GM23338 (cell line): Measurements from ENCODE around the gene NQO2. TPM values are rescaled to one million over a fixed set of nuclear protein-coding genes. Genes with fewer than 3 reads are reported as not detected.

ENCODE experiments used
- ATAC-seq: fragments of 200-7000 bp; cut with Tn5 transposase; 3 replicates; pipeline ENCODE4 v1.9.1; 2020
- DNase-seq: peaks from one replicate; pipeline ENCODE4 v3.0.0-alpha.2; 2015; ENCODE audit warnings: low spot score
- H2AFZ ChIP-seq: fragments of 200-600 bp; sonication (generic); 2 replicates; pipeline ENCODE4 v1.8.0; 2016; ENCODE audit warnings: antibody characterized with exemption, mild to moderate bottlenecking, moderate library complexity
- H3F3A ChIP-seq: fragments of 200-600 bp; sonication (generic); replicated peaks from 2 replicates; pipeline ENCODE4 v1.8.0; 2017; ENCODE audit warnings: antibody characterized with exemption, mixed run types, low read depth
- H3K27ac ChIP-seq: fragments of 200-600 bp; sonication (generic); 2 replicates; pipeline ENCODE4 v1.6.1; 2016; ENCODE audit warnings: low read depth
- H3K27me3 ChIP-seq: fragments of 200-600 bp; sonication (generic); 2 replicates; pipeline ENCODE4 v1.8.0; 2016; ENCODE audit warnings: mild to moderate bottlenecking, mixed run types, moderate library complexity; ENCODE audit not compliant: insufficient read depth
- H3K36me3 ChIP-seq: fragments of 200-600 bp; sonication (generic); 2 replicates; pipeline ENCODE4 v1.8.0; 2016; ENCODE audit warnings: mild to moderate bottlenecking; ENCODE audit not compliant: insufficient read depth
- H3K4me1 ChIP-seq: fragments of 200-600 bp; sonication (generic); 2 replicates; pipeline ENCODE4 v1.8.0; 2016; ENCODE audit warnings: mild to moderate bottlenecking, moderate library complexity; ENCODE audit not compliant: insufficient read depth
- H3K4me2 ChIP-seq: fragments of 200-600 bp; sonication (generic); 2 replicates; pipeline ENCODE4 v1.7.1; 2017; ENCODE audit warnings: mixed run types
- H3K4me3 ChIP-seq: fragments of 200-600 bp; sonication (generic); 2 replicates; pipeline ENCODE4 v1.6.1; 2016; ENCODE audit warnings: mixed run types
- H3K79me2 ChIP-seq: fragments of 200-600 bp; sonication (generic); replicated peaks from 2 replicates; pipeline ENCODE4 v1.8.0; 2017; ENCODE audit warnings: mild to moderate bottlenecking; ENCODE audit not compliant: insufficient read depth
- H3K9me2 ChIP-seq: fragments of 200-600 bp; sonication (generic); 2 replicates; pipeline ENCODE4 v1.8.0; 2017; ENCODE audit not compliant: insufficient read depth
- H4K20me1 ChIP-seq: fragments of 200-600 bp; sonication (generic); replicated peaks from 2 replicates; pipeline ENCODE4 v1.8.0; 2017; ENCODE audit warnings: mild to moderate bottlenecking; ENCODE audit not compliant: insufficient read depth
- H3K27ac Mint-ChIP-seq: 2 replicates; pipeline ENCODE4 v1.8.0; 2020; ENCODE audit warnings: inconsistent platforms, mild to moderate bottlenecking, moderate library complexity, mixed read lengths
- H3K27me3 Mint-ChIP-seq: 3 replicates; pipeline ENCODE4 v1.8.0; 2022; ENCODE audit warnings: low read depth, mild to moderate bottlenecking, moderate library complexity, mixed read lengths, inconsistent platforms; ENCODE audit not compliant: insufficient read depth, poor library complexity
- H3K36me3 Mint-ChIP-seq: 3 replicates; pipeline ENCODE4 v1.8.0; 2021; ENCODE audit warnings: low read depth, mild to moderate bottlenecking, inconsistent platforms, moderate library complexity, mixed read lengths
- H3K4me1 Mint-ChIP-seq: 3 replicates; pipeline ENCODE4 v1.8.0; 2020; ENCODE audit warnings: mild to moderate bottlenecking, inconsistent platforms, mixed read lengths
- H3K4me3 Mint-ChIP-seq: 3 replicates; pipeline ENCODE4 v1.8.0; 2021; ENCODE audit warnings: moderate library complexity, mild to moderate bottlenecking, inconsistent platforms, mixed read lengths
- H3K9me3 Mint-ChIP-seq: 3 replicates; pipeline ENCODE4 v1.8.0; 2020; ENCODE audit warnings: moderate library complexity, mild to moderate bottlenecking, inconsistent platforms, mixed read lengths
- CREB1 ChIP-seq: fragments of 250-450 bp; sonication (Bioruptor Pico); IDR thresholded peaks from 2 replicates; pipeline ENCODE4 v1.5.0; 2020; ENCODE audit warnings: low read depth, mild to moderate bottlenecking, moderate library complexity
- EZH2 ChIP-seq: fragments of 200-600 bp; sonication (generic); IDR thresholded peaks from one replicate; pipeline ENCODE4 v1.8.0; 2017; ENCODE audit warnings: antibody characterized with exemption, mild to moderate bottlenecking, low read depth; ENCODE audit not compliant: unreplicated experiment
- EZH2phosphoT487 ChIP-seq: fragments of 200-600 bp; sonication (generic); IDR thresholded peaks from one replicate; pipeline ENCODE4 v1.8.1; 2018; ENCODE audit warnings: antibody characterized with exemption; ENCODE audit not compliant: unreplicated experiment
- JUNB ChIP-seq: IDR thresholded peaks from one replicate; pipeline ENCODE4 v1.6.1; 2016; ENCODE audit warnings: antibody characterized with exemption; ENCODE audit not compliant: unreplicated experiment
- NANOG ChIP-seq: IDR thresholded peaks from 2 replicates; pipeline ENCODE4 v1.6.1; 2016; ENCODE audit warnings: antibody characterized with exemption, borderline replicate concordance
- POLR2AphosphoS5 ChIP-seq: IDR thresholded peaks from 2 replicates; pipeline ENCODE4 v1.6.1; 2016; ENCODE audit warnings: antibody characterized with exemption, low read depth
- REST ChIP-seq: IDR thresholded peaks from one replicate; pipeline ENCODE4 v1.6.1; 2018; ENCODE audit warnings: antibody characterized with exemption; ENCODE audit not compliant: unreplicated experiment
- STAT1 ChIP-seq: IDR thresholded peaks from one replicate; pipeline ENCODE4 v1.6.1; 2016; ENCODE audit warnings: antibody characterized with exemption; ENCODE audit not compliant: unreplicated experiment
- ZNF114 ChIP-seq: fragments of 250-450 bp; sonication (Bioruptor Pico); IDR thresholded peaks from 2 replicates; pipeline ENCODE4 v1.5.0; 2020; ENCODE audit warnings: mild to moderate bottlenecking, moderate library complexity
- ZNF331 ChIP-seq: fragments of 250-450 bp; sonication (Bioruptor Pico); IDR thresholded peaks from 2 replicates; pipeline ENCODE4 v1.5.0; 2020; ENCODE audit warnings: low read depth, mild to moderate bottlenecking, moderate library complexity
- ZNF462 ChIP-seq: fragments of 250-450 bp; sonication (Bioruptor Pico); IDR thresholded peaks from 2 replicates; pipeline ENCODE4 v1.5.0; 2020; ENCODE audit warnings: mild to moderate bottlenecking, moderate library complexity
- polyA plus RNA-seq: library from polyadenylated mRNA; unstranded; fragments of >200 nt; fragmentation: Nextera tagmentation; extraction: Ambion mirVana; gene quantifications from 2 replicates; pipeline ENCODE4 v1.2.1, GENCODE V29; 2016
- total RNA-seq: library from RNA; depleted of rRNA; stranded (reverse); fragments of >200 nt; shearing (Covaris generic); gene quantifications from 2 replicates; pipeline ENCODE4 v1.2.3, GENCODE V29; 2014
- TF ChIP-seq, protein P1 (sequence below), 2 experiments: fragments of 200-600 bp in 1 of 2; sonication (generic) in 1 of 2; conservative IDR thresholded peaks; 2 replicates each; pipeline versions ENCODE4 v1.5.1 to v1.6.1; 2016 to 2017; ENCODE audit warnings: antibody characterized with exemption in 2 of 2, low read depth in 2 of 2, mild to moderate bottlenecking in 2 of 2, moderate library complexity in 1 of 2
- TF ChIP-seq, protein P2 (sequence below): IDR thresholded peaks from 2 replicates; pipeline ENCODE4 v1.6.1; 2016; ENCODE audit warnings: antibody characterized with exemption

The NQO2 gene
- total and polyA plus RNA-seq, 2 experiments from 2014 or later = 117 to 173 TPM

GRCh38 chr6:2982426-2983117 is 17.1 kb upstream of the NQO2 start:
- Histone ChIP-seq H3K27ac (no peak overlapping the region), H3K4me1 (peaks cover 25% of the 10 kb centered on the region), H3K4me3 (no peak overlapping the region), H3K9me2 (no peaks in the 10 kb centered on the region), H3F3A (no peaks in the 10 kb centered on the region), H4K20me1 (no peaks in the 10 kb centered on the region), H3K27me3 (no peaks in the 10 kb centered on the region), H2AFZ (no peak overlapping the region; the same call in 1 of the 2 replicates), H3K36me3 (no peaks in the 10 kb centered on the region), H3K79me2 (no peaks in the 10 kb centered on the region), H3K4me2 (no peak overlapping the region)
- H3K27ac Mint-ChIP-seq = no peak overlapping the region
- peaks cover 13% of the 10 kb centered on the region for H3K27me3 Mint-ChIP-seq
- H3K9me3 Mint-ChIP-seq = no peaks in the 10 kb centered on the region; the same call in 2 of the 3 replicates
- ATAC-seq (no peak), DNase-seq (no peak)
- peaks cover 38% of the 10 kb centered on the region for H3K4me1 Mint-ChIP-seq
- H3K36me3 Mint-ChIP-seq = no peaks in the 10 kb centered on the region; the same call in 2 of the 3 replicates
- TF ChIP-seq EZH2 = no peak
- TF ChIP-seq, protein P1, sequence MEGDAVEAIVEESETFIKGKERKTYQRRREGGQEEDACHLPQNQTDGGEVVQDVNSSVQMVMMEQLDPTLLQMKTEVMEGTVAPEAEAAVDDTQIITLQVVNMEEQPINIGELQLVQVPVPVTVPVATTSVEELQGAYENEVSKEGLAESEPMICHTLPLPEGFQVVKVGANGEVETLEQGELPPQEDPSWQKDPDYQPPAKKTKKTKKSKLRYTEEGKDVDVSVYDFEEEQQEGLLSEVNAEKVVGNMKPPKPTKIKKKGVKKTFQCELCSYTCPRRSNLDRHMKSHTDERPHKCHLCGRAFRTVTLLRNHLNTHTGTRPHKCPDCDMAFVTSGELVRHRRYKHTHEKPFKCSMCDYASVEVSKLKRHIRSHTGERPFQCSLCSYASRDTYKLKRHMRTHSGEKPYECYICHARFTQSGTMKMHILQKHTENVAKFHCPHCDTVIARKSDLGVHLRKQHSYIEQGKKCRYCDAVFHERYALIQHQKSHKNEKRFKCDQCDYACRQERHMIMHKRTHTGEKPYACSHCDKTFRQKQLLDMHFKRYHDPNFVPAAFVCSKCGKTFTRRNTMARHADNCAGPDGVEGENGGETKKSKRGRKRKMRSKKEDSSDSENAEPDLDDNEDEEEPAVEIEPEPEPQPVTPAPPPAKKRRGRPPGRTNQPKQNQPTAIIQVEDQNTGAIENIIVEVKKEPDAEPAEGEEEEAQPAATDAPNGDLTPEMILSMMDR (conservative IDR thresholded peaks at IDR 0.05; ENCODE audit: low read depth in 2 of 2) = no peak
- TF ChIP-seq NANOG = no peak
- TF ChIP-seq EZH2phosphoT487 = no peak
- TF ChIP-seq STAT1 = no peak
- TF ChIP-seq POLR2AphosphoS5 = no peak
- no peak for TF ChIP-seq ZNF114
- TF ChIP-seq, protein P2, sequence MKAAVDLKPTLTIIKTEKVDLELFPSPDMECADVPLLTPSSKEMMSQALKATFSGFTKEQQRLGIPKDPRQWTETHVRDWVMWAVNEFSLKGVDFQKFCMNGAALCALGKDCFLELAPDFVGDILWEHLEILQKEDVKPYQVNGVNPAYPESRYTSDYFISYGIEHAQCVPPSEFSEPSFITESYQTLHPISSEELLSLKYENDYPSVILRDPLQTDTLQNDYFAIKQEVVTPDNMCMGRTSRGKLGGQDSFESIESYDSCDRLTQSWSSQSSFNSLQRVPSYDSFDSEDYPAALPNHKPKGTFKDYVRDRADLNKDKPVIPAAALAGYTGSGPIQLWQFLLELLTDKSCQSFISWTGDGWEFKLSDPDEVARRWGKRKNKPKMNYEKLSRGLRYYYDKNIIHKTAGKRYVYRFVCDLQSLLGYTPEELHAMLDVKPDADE = no peak
- TF ChIP-seq ZNF462 (CRISPR knock-in tag) = no peak
- TF ChIP-seq REST = no peak
- TF ChIP-seq JUNB = no peak
- no peak for TF ChIP-seq CREB1
- no peak for TF ChIP-seq ZNF331 (CRISPR knock-in tag)
- no peak overlapping the region for H3K4me3 Mint-ChIP-seq
